Activated naive CD8-positive, alpha-beta T cell (primary cell): ENCODE measurements around the gene PPIL6.

Experiments used
- H3K27ac Mint-ChIP-seq: one replicate; pipeline ENCODE4 v1.8.0; 2021; ENCODE audit warnings: mixed read lengths
- H3K27me3 Mint-ChIP-seq: one replicate; pipeline ENCODE4 v1.8.0; 2021; ENCODE audit warnings: mixed read lengths
- H3K36me3 Mint-ChIP-seq: one replicate; pipeline ENCODE4 v1.8.0; 2021; ENCODE audit warnings: mixed read lengths
- H3K4me1 Mint-ChIP-seq: one replicate; pipeline ENCODE4 v1.8.0; 2021; ENCODE audit warnings: low read depth, mixed read lengths
- H3K4me3 Mint-ChIP-seq: one replicate; pipeline ENCODE4 v1.8.0; 2021; ENCODE audit warnings: mild to moderate bottlenecking, mixed read lengths
- H3K9me3 Mint-ChIP-seq: one replicate; pipeline ENCODE4 v1.8.0; 2021; ENCODE audit warnings: low read depth, mixed read lengths

PPIL6 gene

DNA sequence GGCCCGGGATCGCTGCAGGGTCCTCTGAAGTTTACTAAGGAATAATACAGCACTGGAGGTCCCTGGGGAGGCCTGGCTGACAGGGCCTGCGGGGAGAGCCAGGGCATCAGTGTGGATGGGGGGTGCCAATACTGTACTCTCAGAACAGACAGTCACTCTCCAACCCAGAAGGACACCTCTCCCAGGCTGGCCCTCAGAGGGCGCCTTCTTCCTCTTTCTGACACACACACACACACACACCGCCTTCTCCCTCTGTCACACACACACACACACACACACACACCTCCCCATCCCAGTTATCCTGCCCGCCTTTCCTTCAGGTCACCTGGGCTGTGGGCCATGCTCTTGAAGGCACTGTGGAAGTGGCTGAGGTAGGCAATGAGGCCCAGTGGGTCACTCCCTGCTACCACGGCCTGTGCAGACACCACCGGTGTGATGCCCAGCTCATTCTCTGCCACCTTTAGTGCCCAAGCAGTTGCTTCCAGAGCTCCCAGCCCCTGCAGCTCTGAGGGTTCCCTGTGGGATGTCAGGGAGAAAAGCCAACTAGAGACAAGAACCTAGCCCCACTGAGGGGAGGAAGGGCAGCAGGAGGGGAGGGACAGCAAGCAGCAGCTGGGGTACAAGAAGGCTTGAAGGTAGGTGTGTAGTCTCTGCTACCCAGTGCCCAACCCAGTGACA is 7.6 kb upstream of the PPIL6 start:
- peak overlapping the region; percentile 30 for H3K27ac Mint-ChIP-seq
- H3K27me3 Mint-ChIP-seq = no peaks in the 10 kb centered on the region
- no peak overlapping the region for H3K4me3 Mint-ChIP-seq
- no peaks in the 10 kb centered on the region for H3K9me3 Mint-ChIP-seq
- H3K4me1 Mint-ChIP-seq = peaks cover 20% of the 10 kb centered on the region
- peaks cover 7% of the 10 kb centered on the region for H3K36me3 Mint-ChIP-seq

DNA sequence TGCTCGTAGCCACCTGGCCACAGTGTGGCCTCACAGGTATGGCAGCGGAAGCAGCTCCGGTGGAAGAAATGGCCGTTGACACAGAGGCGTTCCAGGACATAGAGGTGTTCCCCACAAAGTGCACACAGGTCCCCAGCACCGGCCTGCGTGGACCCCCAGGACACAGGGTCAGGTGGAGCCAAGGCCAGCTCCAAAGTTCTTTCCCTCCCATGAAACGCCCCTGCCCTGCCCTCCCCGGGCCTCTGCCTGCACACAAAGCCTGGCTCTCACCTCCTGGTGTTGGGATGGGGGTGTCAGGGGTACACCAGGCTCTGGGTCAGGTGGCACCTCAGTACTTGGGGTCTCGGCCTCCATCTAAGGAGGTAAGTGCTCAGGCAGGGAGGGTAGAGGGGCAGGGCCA is 6.7 kb upstream of the PPIL6 start:
- Mint-ChIP-seq H3K27ac (peak overlapping the region; percentile 34), H3K4me3 (no peak overlapping the region), H3K36me3 (peaks cover 8% of the 10 kb centered on the region), H3K27me3 (no peaks in the 10 kb centered on the region), H3K9me3 (no peaks in the 10 kb centered on the region), H3K4me1 (peaks cover 27% of the 10 kb centered on the region)

DNA sequence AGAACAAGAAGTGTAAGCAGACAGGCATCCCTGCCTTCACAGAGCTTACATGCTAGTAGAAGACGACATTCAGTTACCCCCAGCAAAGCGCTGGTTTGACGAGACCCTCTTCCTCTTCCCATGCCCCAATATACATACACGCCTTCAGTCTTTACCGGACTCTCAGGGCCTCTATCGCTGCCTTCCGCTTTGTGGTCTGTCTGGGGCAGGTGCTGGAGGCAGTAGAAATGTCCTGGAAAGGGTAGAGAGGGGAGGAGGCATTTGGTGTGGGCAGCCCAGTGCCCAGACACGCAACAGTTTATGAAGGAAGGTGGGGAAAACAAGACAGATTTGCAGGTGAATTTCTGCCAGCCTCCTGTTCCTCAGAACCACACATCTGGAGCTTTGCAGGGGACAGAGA is 6.1 kb upstream of the PPIL6 start:
- Mint-ChIP-seq H3K4me1 (peaks cover 31% of the 10 kb centered on the region), H3K27ac (no peak overlapping the region), H3K27me3 (no peaks in the 10 kb centered on the region), H3K9me3 (no peaks in the 10 kb centered on the region), H3K36me3 (peaks cover 8% of the 10 kb centered on the region), H3K4me3 (no peak overlapping the region)

DNA sequence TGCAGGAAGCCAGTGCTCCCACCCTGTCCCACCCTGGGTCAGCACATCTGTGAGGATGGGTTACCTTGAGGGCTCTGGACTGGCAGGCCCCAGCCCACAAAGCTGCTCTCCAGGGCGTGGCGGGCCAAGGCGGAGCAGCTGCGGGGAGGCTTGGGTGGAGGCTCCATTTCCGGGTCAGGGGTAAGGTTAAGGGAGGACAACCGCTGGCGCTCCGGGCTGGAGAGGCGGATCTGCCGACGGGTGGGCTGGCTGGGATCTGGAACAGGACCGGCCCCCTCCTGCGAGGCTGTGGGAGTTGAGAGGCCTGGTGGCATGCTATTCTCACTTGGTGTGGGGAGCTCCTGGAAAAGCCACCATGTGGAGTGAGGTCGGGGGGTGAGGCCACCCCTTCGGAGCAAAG is 5.6 kb upstream of the PPIL6 start:
- Mint-ChIP-seq H3K36me3 (peaks cover 8% of the 10 kb centered on the region), H3K9me3 (no peaks in the 10 kb centered on the region), H3K4me3 (no peak overlapping the region), H3K4me1 (peaks cover 35% of the 10 kb centered on the region), H3K27ac (peak overlapping the region; percentile 16), H3K27me3 (no peaks in the 10 kb centered on the region)

DNA sequence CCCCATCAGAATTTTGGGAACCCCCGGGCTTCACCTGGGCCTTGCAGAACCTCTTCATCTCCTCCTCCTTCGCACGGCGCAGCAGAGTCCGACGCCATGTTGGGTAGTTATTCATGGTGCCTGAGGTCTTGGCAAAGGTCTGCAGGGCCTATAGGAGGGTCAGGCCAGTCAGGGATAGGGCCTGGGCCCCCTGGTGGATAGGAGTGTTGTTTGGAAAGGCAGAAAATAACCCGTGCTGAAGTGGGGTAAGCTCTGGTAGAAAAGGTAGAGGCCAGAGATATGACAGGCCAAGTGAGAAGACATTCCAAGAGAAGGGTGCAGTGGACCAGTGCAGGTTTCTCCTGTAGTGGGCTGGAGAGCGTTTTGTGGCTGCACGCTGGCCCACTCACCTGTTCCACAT is 5.0 kb upstream of the PPIL6 start:
- H3K4me3 Mint-ChIP-seq = no peak overlapping the region
- no peak overlapping the region for H3K27ac Mint-ChIP-seq
- no peaks in the 10 kb centered on the region for H3K9me3 Mint-ChIP-seq
- H3K36me3 Mint-ChIP-seq = peaks cover 5% of the 10 kb centered on the region
- H3K4me1 Mint-ChIP-seq = peaks cover 31% of the 10 kb centered on the region
- H3K27me3 Mint-ChIP-seq = no peaks in the 10 kb centered on the region

DNA sequence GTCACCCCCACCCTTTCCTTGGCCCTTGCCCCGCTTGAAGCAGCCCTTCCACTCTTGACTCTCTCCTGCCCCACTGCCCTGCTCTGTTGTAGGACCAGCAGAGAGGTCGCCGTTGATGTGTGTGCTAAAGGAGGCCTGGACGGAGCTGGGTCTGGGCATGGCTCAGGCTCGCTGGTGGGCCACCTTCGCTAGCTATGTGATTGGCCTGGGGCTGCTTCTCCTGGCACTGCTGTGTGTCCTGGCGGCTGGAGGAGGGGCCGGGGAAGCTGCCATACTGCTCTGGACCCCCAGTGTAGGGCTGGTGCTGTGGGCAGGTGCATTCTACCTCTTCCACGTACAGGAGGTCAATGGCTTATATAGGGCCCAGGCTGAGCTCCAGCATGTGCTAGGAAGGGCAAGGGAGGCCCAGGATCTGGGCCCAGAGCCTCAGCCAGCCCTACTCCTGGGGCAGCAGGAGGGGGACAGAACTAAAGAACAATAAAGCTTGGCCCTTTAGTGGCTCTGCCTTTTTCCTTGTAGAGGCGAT is 3.1 kb upstream of the PPIL6 start:
- Mint-ChIP-seq H3K9me3 (no peaks in the 10 kb centered on the region), H3K36me3 (peaks cover 5% of the 10 kb centered on the region), H3K27ac (no peak overlapping the region), H3K4me3 (no peak overlapping the region), H3K27me3 (no peaks in the 10 kb centered on the region), H3K4me1 (peaks cover 28% of the 10 kb centered on the region)

DNA sequence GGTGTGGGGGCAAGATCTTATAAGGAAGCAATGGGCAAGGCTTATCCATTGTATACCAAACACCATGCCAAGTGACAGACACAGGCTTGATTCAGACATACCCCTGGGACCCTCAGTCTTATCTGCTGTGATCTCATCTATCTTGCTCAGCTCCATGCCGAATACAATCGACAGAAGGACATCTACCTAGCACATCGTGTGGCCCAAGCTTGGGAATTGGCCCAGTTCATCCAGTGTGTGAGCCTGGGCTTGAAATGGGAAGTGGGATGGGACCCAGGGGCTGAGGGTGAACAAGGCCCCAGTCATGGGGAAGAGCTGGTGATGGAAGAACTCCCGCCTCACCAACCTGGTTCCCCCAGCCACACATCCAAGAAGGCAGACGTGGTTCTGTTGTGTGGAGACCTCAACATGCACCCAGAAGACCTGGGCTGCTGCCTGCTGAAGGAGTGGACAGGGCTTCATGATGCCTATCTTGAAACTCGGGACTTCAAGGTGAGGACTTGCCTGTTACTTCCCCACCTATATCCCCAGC is 2.0 kb upstream of the PPIL6 start:
- H3K4me3 Mint-ChIP-seq = peak overlapping the region; percentile 92
- H3K36me3 Mint-ChIP-seq = peaks cover 5% of the 10 kb centered on the region
- no peaks in the 10 kb centered on the region for H3K9me3 Mint-ChIP-seq
- peak overlapping the region; percentile 88 for H3K27ac Mint-ChIP-seq
- H3K27me3 Mint-ChIP-seq = no peaks in the 10 kb centered on the region
- peaks cover 26% of the 10 kb centered on the region for H3K4me1 Mint-ChIP-seq

DNA sequence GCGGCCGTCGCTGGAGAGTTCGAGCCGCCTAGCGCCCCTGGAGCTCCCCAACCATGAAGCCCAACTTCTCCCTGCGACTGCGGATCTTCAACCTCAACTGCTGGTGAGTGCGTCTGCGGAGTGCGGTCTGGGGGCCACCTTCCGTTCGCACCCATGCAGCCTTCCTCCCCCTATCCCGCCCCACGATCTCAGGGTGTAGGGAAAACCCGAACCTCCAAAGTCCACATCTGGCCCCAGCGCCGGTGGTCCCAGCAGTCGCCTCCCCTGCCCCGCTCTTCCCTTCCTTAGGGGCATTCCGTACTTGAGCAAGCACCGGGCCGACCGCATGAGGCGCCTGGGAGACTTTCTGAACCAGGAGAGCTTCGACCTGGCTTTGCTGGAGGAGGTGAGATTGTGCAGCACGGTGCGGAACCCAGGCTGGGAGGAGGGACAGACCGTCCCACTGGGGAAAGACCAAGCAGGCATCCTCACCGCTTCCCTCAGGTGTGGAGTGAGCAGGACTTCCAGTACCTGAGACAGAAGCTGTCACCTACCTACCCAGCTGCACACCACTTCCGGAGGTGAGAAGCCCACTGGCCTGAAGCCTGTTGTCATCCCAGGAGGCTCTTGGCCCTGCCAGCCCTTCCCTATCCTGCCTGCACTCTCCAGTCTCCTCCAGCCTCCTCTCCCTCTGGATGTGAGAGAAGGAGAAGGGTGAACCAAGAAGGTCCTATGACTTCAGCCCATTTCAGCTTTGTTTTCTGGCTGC is 815 bp upstream of the PPIL6 start:
- Mint-ChIP-seq H3K36me3 (peaks cover 2% of the 10 kb centered on the region), H3K27ac (peak overlapping the region; percentile 88), H3K4me3 (peak overlapping the region; percentile 92), H3K4me1 (peaks cover 26% of the 10 kb centered on the region), H3K27me3 (no peaks in the 10 kb centered on the region), H3K9me3 (no peaks in the 10 kb centered on the region)

DNA sequence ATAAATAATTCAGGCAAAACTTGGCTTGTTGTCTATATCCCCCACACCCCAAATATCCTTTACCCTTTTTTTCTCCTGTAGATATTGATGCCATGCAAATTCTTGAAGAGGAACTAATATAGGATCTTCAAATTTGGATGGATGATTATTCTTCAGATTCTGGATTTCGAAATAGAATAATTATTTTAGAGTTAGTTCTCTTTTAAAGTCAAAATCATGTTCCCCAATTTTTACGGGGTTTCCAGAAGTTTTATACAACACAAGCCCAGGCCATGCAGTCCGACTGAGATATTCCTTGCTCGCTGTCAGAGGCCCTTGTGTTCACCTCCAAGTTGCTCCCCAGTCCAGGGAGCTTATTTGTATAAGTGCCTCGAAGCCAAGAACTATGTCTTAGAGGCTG is 4.4 kb downstream of the PPIL6 start:
- Mint-ChIP-seq H3K9me3 (no peaks in the 10 kb centered on the region), H3K36me3 (no peaks in the 10 kb centered on the region), H3K27me3 (no peaks in the 10 kb centered on the region), H3K4me1 (peaks cover 6% of the 10 kb centered on the region), H3K27ac (no peak overlapping the region), H3K4me3 (no peak overlapping the region)

DNA sequence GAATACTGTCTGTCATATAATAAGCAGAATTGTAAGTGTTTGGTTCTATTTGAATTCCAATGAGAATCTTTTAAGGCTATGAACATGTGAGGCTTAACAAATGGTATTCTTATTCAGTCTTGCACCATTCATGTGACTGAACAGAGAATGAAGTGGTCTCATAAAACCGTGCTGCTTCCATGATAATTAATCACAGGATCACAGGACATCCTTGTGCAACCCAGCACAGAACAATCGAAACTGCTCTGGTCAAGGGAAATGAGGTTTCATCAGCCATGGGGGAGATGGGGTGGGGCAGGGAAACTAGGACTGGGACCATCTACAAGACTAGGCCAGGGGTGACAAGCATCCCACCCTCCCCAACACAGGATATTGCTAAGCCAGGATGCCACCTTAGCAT is 6.0 kb downstream of the PPIL6 start:
- H3K4me1 Mint-ChIP-seq = peaks cover 2% of the 10 kb centered on the region
- no peak overlapping the region for H3K27ac Mint-ChIP-seq
- H3K9me3 Mint-ChIP-seq = no peaks in the 10 kb centered on the region
- H3K27me3 Mint-ChIP-seq = no peaks in the 10 kb centered on the region
- H3K36me3 Mint-ChIP-seq = no peaks in the 10 kb centered on the region
- no peak overlapping the region for H3K4me3 Mint-ChIP-seq

DNA sequence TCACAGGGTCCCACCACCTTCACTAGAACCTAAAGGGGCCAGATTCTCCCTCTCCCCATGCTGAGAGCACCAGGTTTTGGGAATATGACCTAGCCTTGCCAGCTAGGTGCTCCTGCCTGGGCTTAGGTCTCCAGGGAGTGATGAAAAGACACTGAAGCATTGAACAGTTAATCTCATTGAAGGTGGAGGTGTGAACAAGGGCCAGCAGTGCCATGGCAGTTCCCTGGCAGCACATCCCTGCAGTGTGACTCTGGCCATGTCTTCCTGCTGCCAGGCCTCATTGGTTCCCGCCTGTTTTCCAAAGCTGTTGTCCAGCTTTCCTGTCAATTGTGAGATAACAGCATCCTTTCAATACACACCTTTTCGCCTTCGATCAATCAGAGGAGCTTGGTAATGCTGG is 10.9 kb downstream of the PPIL6 start:
- no peak overlapping the region for H3K27ac Mint-ChIP-seq

DNA sequence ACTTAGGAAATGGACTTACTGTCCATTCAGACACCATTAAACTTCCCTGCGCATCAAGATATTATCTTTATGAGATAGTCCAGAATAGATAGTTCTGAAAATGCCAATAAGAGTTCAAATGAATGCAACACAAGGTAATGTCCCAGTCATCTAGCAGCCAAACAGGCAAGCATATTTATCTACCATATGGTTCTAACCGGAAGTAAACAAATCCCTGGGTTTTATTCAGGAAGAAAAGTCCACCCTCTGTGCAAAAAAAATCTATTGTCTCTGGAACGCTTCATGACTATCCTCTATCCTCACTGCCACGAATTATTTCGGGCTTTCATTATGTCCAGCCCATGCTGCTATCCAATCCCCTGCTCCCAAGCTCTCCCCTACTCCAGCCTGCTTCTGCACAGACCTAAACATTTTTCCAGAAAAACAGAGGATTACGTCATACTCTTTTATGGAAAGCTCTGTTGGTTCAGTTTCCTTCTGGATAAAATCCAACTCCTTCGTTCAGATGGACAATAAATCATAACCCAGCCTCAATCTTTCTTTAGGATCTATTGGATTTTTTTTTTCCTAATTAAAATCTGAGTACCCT is 11.4 kb downstream of the PPIL6 start:
- H3K27ac Mint-ChIP-seq = no peak overlapping the region
- H3K4me1 Mint-ChIP-seq = no peaks in the 10 kb centered on the region
- no peak overlapping the region for H3K4me3 Mint-ChIP-seq
- no peaks in the 10 kb centered on the region for H3K9me3 Mint-ChIP-seq
- H3K27me3 Mint-ChIP-seq = peaks cover 1% of the 10 kb centered on the region
- peaks cover 4% of the 10 kb centered on the region for H3K36me3 Mint-ChIP-seq

More for the DNA sequence above, 10.9 kb downstream of the PPIL6 start:
- Mint-ChIP-seq H3K4me3 (no peak overlapping the region), H3K36me3 (peaks cover 4% of the 10 kb centered on the region), H3K4me1 (no peaks in the 10 kb centered on the region), H3K27me3 (peaks cover 1% of the 10 kb centered on the region), H3K9me3 (no peaks in the 10 kb centered on the region)

DNA sequence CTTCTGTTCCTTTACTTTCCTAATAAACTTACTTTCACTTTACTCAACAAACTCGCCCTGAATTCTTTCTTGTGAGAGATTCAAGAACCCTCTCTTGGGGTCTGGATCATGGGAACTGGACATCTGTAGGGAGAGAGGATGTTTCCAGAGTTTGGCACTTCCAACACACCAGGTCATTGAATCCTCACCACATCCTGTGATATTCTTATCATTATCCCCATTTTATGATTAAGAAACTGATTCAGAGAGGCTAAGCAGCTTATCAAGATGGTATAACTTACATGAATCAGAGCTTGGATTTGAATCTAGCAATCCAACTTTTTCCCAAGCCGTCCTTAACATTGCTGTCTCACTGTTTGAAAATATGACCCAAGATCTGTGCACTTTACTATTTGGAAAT is 15.5 kb downstream of the PPIL6 start:
- Mint-ChIP-seq H3K27ac (no peak overlapping the region), H3K4me3 (no peak overlapping the region), H3K27me3 (peaks cover 1% of the 10 kb centered on the region), H3K36me3 (peaks cover 4% of the 10 kb centered on the region), H3K9me3 (no peaks in the 10 kb centered on the region), H3K4me1 (no peaks in the 10 kb centered on the region)

DNA sequence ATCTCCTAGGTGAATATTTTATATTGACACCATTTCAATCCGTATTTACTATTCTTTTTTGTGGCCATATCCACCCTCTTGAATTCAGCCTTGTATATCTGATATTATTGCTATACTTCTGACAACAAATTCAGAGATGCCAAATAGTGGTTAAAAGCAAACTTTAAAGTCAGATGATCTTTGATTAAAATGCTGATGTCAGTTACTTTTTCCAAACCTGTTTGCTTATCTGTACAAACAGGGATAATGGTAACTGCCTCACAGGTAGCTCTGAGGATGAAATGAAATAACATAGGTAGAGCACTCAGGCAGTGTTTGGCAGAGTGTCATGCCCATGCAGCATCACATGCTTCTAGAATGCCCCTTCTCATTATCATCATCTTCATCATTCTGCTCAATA is 19.2 kb downstream of the PPIL6 start:
- Mint-ChIP-seq H3K9me3 (no peaks in the 10 kb centered on the region), H3K27ac (no peak overlapping the region), H3K36me3 (no peaks in the 10 kb centered on the region), H3K4me3 (no peak overlapping the region), H3K4me1 (no peaks in the 10 kb centered on the region), H3K27me3 (no peaks in the 10 kb centered on the region)

DNA sequence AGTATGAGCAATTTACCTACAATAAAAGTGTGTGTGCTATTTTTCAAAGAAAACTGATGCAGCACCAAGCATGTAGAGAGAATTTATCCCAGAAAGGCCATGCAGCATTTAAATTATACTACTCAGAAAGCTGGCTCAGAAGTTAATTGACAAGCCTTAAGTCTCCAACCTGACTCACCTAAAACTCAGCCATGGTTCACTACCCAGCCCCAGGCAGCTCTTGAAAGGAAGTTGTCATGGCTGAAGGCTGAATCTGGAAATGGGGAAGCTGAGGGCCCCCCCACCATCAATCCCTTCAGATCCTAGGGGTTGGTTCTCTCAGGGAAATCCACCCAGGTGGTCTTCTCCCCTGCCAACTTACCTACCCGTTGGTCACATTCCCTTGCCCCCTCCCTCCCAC is 19.7 kb downstream of the PPIL6 start:
- H3K36me3 Mint-ChIP-seq = no peaks in the 10 kb centered on the region
- no peaks in the 10 kb centered on the region for H3K9me3 Mint-ChIP-seq
- H3K27ac Mint-ChIP-seq = no peak overlapping the region
- H3K4me3 Mint-ChIP-seq = no peak overlapping the region
- no peaks in the 10 kb centered on the region for H3K4me1 Mint-ChIP-seq
- H3K27me3 Mint-ChIP-seq = no peaks in the 10 kb centered on the region
